HepG2 (cell line): ENCODE data around the gene SIVA1. TPM values are rescaled to one million over a fixed set of nuclear protein-coding genes. Genes with fewer than 3 reads are reported as not detected.

Experiments used
- ATAC-seq: fragments of 200-7000 bp; cut with Tn5 transposase; 3 replicates; pipeline ENCODE4 v1.9.1; 2020; ENCODE audit warnings: mild to moderate bottlenecking, moderate library complexity
- BruUV-seq: library from RNA; stranded (reverse); fragments of 400-500 nt; replicated peaks from 2 replicates; lab custom pipeline; 2021; lab: Mats Ljungman, UMichigan
- CTCF ChIA-PET: fragments of 300-600 bp; formaldehyde crosslinking; extraction: SDS; loops from one replicate; lab custom pipeline; 2021; ENCODE audit warnings: low total read pairs, inconsistent platforms, low intra/inter-chr PET ratio; lab: Yijun Ruan, JAX
- POLR2A ChIA-PET: fragments of 350-600 bp; sonication (Branson Sonifier 250); formaldehyde crosslinking; loops from one replicate; lab custom pipeline; 2020; ENCODE audit warnings: antibody characterized with exemption, inconsistent platforms; lab: Yijun Ruan, JAX
- DNase-seq: peaks from one replicate; pipeline ENCODE4 v3.0.0-alpha.2; 2015; ENCODE audit warnings: low spot score
- FAIRE-seq: peaks from 3 replicates; lab custom pipeline; 2011; peaks lifted over from hg19 to GRCh38; lab: Jason Lieb, UNC
- H2AFZ ChIP-seq: one replicate; pipeline ENCODE4 v1.6.1; 2011; ENCODE audit warnings: low read length, inconsistent platforms
- H3K27ac ChIP-seq: fragments of 300-600 bp; 3 replicates; pipeline ENCODE4 v1.8.0; 2011; ENCODE audit warnings: mixed run types, mild to moderate bottlenecking, mixed read lengths, low read length, inconsistent platforms; ENCODE audit not compliant: insufficient read depth; ENCODE audit errors: extremely low read length
- H3K27me3 ChIP-seq, 2 experiments: fragments of 200-600 bp in 1 of 2; 2 replicates in 1 of 2; 3 replicates in 1 of 2; pipeline versions ENCODE4 v1.6.0 to v1.8.0; 2011; ENCODE audit warnings: low read length in 2 of 2, mild to moderate bottlenecking in 2 of 2, moderate library complexity in 2 of 2, inconsistent platforms in 1 of 2; ENCODE audit not compliant: insufficient read depth in 2 of 2, control insufficient read depth in 1 of 2
- H3K36me3 ChIP-seq, 2 experiments: fragments of 200-600 bp in 1 of 2; replicated peaks in 1 of 2; 2 replicates in 1 of 2; 3 replicates in 1 of 2; pipeline versions ENCODE4 v1.5.1 to v1.8.0; 2011; ENCODE audit warnings: low read length in 2 of 2, inconsistent platforms in 1 of 2; ENCODE audit not compliant: insufficient read depth in 2 of 2, control insufficient read depth in 1 of 2
- H3K4me1 ChIP-seq: 2 replicates; pipeline ENCODE4 v1.5.1; 2012; ENCODE audit warnings: low read length, inconsistent platforms; ENCODE audit not compliant: insufficient read depth
- H3K4me2 ChIP-seq: 2 replicates; pipeline ENCODE4 v1.6.0; 2011; ENCODE audit warnings: low read depth, low read length, inconsistent platforms
- H3K4me3 ChIP-seq, 3 experiments: fragments of 200-600 bp in 1 of 3; sonication (generic), shearing (Covaris generic) in 1 of 3; replicated peaks in 1 of 3; 2 replicates each; pipeline ENCODE4 v1.5.1; 2011 to 2016; ENCODE audit warnings: low read length in 3 of 3, inconsistent platforms in 2 of 3, low read depth in 2 of 3, mild to moderate bottlenecking in 2 of 3, control low read depth in 1 of 3, mixed read lengths in 1 of 3; ENCODE audit not compliant: insufficient read depth in 1 of 3
- H3K79me2 ChIP-seq: one replicate; pipeline ENCODE4 v1.6.1; 2011; ENCODE audit warnings: low read length, inconsistent platforms; ENCODE audit not compliant: insufficient read depth
- H3K9ac ChIP-seq: 2 replicates; pipeline ENCODE4 v1.6.0; 2011; ENCODE audit warnings: mild to moderate bottlenecking, low read depth, low read length, inconsistent platforms; ENCODE audit not compliant: insufficient read depth
- H3K9me3 ChIP-seq: 2 replicates; pipeline ENCODE4 v1.5.1; 2012; ENCODE audit warnings: mild to moderate bottlenecking, low read length
- H4K20me1 ChIP-seq: 2 replicates; pipeline ENCODE4 v1.6.0; 2011; ENCODE audit warnings: inconsistent platforms, mild to moderate bottlenecking, low read length, moderate library complexity; ENCODE audit not compliant: insufficient read depth
- GATA4 ChIP-seq: sonication (generic); IDR thresholded peaks from 2 replicates; pipeline ENCODE4 v1.6.1; 2016; ENCODE audit warnings: antibody characterized with exemption, low read depth, borderline replicate concordance
- HIVEP1 ChIP-seq: sonication (generic); formaldehyde crosslinking; IDR thresholded peaks from 2 replicates; pipeline ENCODE4 v1.4.0; 2020; ENCODE audit warnings: mild to moderate bottlenecking, missing genetic modification reagents
- HNF4G ChIP-seq, 2 experiments: sonication (generic) in 1 of 2; formaldehyde crosslinking in 1 of 2; IDR thresholded peaks; 2 replicates each; pipeline versions ENCODE4 v1.4.0 to v1.6.1; 2011 to 2020; ENCODE audit warnings: borderline replicate concordance in 2 of 2, low read depth in 2 of 2, mild to moderate bottlenecking in 2 of 2, low read length in 1 of 2, missing genetic modification reagents in 1 of 2, moderate library complexity in 1 of 2
- HOXA7 ChIP-seq: sonication (generic); formaldehyde crosslinking; IDR thresholded peaks from 2 replicates; pipeline ENCODE4 v1.8.1; 2022; ENCODE audit warnings: mild to moderate bottlenecking, missing genetic modification reagents, moderate library complexity
- ONECUT2 ChIP-seq: sonication (generic); formaldehyde crosslinking; IDR thresholded peaks from 2 replicates; pipeline ENCODE4 v1.4.0; 2020; ENCODE audit warnings: missing genetic modification reagents
- RFX3 ChIP-seq: IDR thresholded peaks from 2 replicates; pipeline ENCODE4 v1.6.1; 2016; ENCODE audit warnings: missing biosample characterization, missing genetic modification reagents
- SAP130 ChIP-seq: IDR thresholded peaks from 2 replicates; pipeline ENCODE4 v1.6.1; 2016; ENCODE audit warnings: low read depth
- SMARCC2 ChIP-seq: fragments of 450-650 bp; IDR thresholded peaks from 2 replicates; pipeline ENCODE4 v1.6.1; 2017; ENCODE audit warnings: antibody characterized with exemption, mild to moderate bottlenecking
- TAF15 ChIP-seq: fragments of 200-400 bp; formaldehyde crosslinking; IDR thresholded peaks from one replicate; pipeline ENCODE4 v1.6.1; 2018; ENCODE audit warnings: mild to moderate bottlenecking, low read depth, low read length; ENCODE audit not compliant: poor library complexity, severe bottlenecking
- ZFP82 ChIP-seq: sonication (generic); formaldehyde crosslinking; IDR thresholded peaks from 2 replicates; pipeline ENCODE4 v1.5.1; 2020; ENCODE audit warnings: mild to moderate bottlenecking, missing genetic modification reagents, borderline replicate concordance
- ZNF17 ChIP-seq: sonication (generic); formaldehyde crosslinking; IDR thresholded peaks from 2 replicates; pipeline ENCODE4 v1.5.0; 2020; ENCODE audit warnings: mild to moderate bottlenecking, missing genetic modification reagents
- ZNF746 ChIP-seq: sonication (generic); formaldehyde crosslinking; IDR thresholded peaks from 2 replicates; pipeline ENCODE4 v1.8.0; 2022; ENCODE audit warnings: mild to moderate bottlenecking, missing genetic modification reagents
- WGBS: methylation state at CpG from one replicate; pipeline ENCODE4 v1.1.6; 2017; ENCODE audit warnings: low lambda C conversion rate; 5-methylcytosine and 5-hydroxymethylcytosine counted together
- in situ Hi-C: cut with HindIII; loops from 2 replicates; pipeline ENCODE4 v1.10.0; 2017; ENCODE audit warnings: low pct_unique_long_range_greater_than_20kb; ENCODE audit not compliant: extremely low pct_ligation_motif_present
- intact Hi-C: fragments of 100-400 bp; cut with micrococcal nuclease; formaldehyde crosslinking; loops from one replicate; pipeline ENCODE4 v1.10.0; 2022; ENCODE audit not compliant: unreplicated experiment
- polyA plus RNA-seq, 8 experiments: library from polyadenylated mRNA; depleted of rRNA in 3 of 8; stranded (reverse) in 7 of 8; unstranded in 1 of 8; fragments of >200 nt; fragmentation: Illumina TruSeq in 4 of 8; extraction: Trizol in 4 of 8; gene quantifications; 2 replicates each; pipeline versions ENCODE4 v1.2.1 to v1.2.3, GENCODE V29; 2011 to 2016; ENCODE audit warnings: low read depth in 4 of 8, missing spikeins in 1 of 8, mixed read lengths in 1 of 8; ENCODE audit not compliant: insufficient read depth in 1 of 8
- total RNA-seq, 5 experiments: library from RNA; depleted of rRNA; stranded (reverse); fragments of >200 nt; fragmentation: Illumina TruSeq; extraction: Trizol; gene quantifications; 2 replicates each; pipeline ENCODE4 v1.2.3, GENCODE V29; 2016; ENCODE audit warnings: low read depth in 1 of 5
- TF ChIP-seq, protein P1 (sequence below): sonication (generic); formaldehyde crosslinking; IDR thresholded peaks from 2 replicates; pipeline ENCODE4 v1.4.0; 2020; ENCODE audit warnings: missing genetic modification reagents, borderline replicate concordance
- TF ChIP-seq, protein P2 (sequence below): sonication (generic); formaldehyde crosslinking; IDR thresholded peaks from 2 replicates; pipeline ENCODE4 v1.5.0; 2020; ENCODE audit warnings: missing genetic modification reagents, mild to moderate bottlenecking, borderline replicate concordance
- TF ChIP-seq, protein P3 (sequence below): sonication (generic); formaldehyde crosslinking; IDR thresholded peaks from 2 replicates; pipeline ENCODE4 v1.5.0; 2020; ENCODE audit warnings: missing genetic modification reagents
- TF ChIP-seq, protein P4 (sequence below): sonication (generic); formaldehyde crosslinking; IDR thresholded peaks from 2 replicates; pipeline ENCODE4 v1.4.0; 2020; ENCODE audit warnings: missing genetic modification reagents
- TF ChIP-seq, protein P5 (sequence below): sonication (generic); formaldehyde crosslinking; IDR thresholded peaks from 2 replicates; pipeline ENCODE4 v1.8.0; 2022; ENCODE audit warnings: mild to moderate bottlenecking, missing genetic modification reagents

SIVA1 gene
- total and polyA plus RNA-seq, 2 of the 13 experiments (the other 11 are each of a cell fraction or from before 2014, with no cell fraction given), result 123 to 186 TPM

DNA sequence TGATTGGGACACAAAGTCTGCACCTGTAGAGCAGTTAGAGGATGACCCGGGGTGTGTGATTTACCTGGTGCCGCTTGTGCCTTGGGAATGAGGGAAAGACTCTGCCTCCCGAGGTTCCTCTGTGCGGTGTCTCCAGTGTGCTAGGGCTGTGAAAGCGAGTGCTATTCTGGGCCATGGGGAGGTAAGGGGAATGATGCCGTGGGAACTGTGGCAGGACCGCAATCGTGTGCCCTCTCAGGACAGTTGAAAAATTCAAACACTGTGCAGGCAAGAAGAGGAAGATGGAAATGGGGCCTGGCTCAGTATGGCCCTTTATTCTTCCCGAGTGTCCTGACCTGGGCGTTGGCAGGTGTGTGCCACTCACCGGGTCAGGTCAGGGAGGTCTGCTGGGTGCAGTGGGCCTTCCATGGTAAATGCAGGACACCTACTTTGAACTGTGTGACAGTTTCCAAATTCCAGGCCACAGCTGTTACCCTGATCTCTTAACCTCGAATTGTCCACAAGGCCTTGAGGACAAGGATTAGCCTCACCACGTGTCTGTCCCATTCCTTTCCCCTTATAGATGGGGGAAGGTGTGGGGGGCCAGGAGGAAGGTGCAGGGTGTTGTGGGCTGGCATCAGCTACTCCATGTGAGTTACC lies 1.4 kb downstream of the SIVA1 start:
- peaks cover 55% of the 10 kb centered on the region for H3K4me1 ChIP-seq
- peak overlapping the region; percentile 91 for H3K9ac ChIP-seq
- H3K36me3 ChIP-seq, result peaks cover 13 to 31% of the 10 kb centered on the region in 2 experiments
- peak overlapping the region; percentile 78 to 94 (median 80) for H3K4me3 ChIP-seq
- no peak for DNase-seq
- H3K4me2 ChIP-seq, result peak overlapping the region; percentile 94
- ATAC-seq, result no peak
- H3K9me3 ChIP-seq, result no peaks in the 10 kb centered on the region
- H4K20me1 ChIP-seq, result peaks cover 30% of the 10 kb centered on the region
- H3K27me3 ChIP-seq, result no peaks in the 10 kb centered on the region
- 5% methylated on average over 13 of the region's 13 CpGs for WGBS
- CTCF ChIA-PET, result no interaction called here
- H2AFZ ChIP-seq, result no peak overlapping the region
- in situ Hi-C loops, result no loop called here
- no peak for FAIRE-seq
- H3K79me2 ChIP-seq, result peaks cover 43% of the 10 kb centered on the region
- BruUV-seq, result no TSS peak
- peak overlapping the region; percentile 88 for H3K27ac ChIP-seq
- POLR2A ChIA-PET, result interaction anchor here (2.3 to 3.5 kb wide), 4 partner anchors 12 to 89 kb away, joined by 13 to 72 read pairs (median 24); no protein-coding TSS in a partner anchor
- intact Hi-C loops, result no loop called here
- TF ChIP-seq RFX3 (CRISPR knock-in tag), result no peak
- TF ChIP-seq ONECUT2 (CRISPR knock-in tag), result no peak
- TF ChIP-seq, protein P1, sequence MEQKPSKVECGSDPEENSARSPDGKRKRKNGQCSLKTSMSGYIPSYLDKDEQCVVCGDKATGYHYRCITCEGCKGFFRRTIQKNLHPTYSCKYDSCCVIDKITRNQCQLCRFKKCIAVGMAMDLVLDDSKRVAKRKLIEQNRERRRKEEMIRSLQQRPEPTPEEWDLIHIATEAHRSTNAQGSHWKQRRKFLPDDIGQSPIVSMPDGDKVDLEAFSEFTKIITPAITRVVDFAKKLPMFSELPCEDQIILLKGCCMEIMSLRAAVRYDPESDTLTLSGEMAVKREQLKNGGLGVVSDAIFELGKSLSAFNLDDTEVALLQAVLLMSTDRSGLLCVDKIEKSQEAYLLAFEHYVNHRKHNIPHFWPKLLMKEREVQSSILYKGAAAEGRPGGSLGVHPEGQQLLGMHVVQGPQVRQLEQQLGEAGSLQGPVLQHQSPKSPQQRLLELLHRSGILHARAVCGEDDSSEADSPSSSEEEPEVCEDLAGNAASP (CRISPR knock-in tag), result no peak
- peak; percentile 52; the same call in 1 of the 2 replicates for TF ChIP-seq HNF4G (IDR thresholded peaks at IDR 0.05; ENCODE audit: borderline replicate concordance, low read depth, low read length)
- 0 out of 2 replicates have a peak, but pooled peaks have one; percentile 13 for TF ChIP-seq HNF4G (CRISPR knock-in tag; IDR thresholded peaks at IDR 0.05; ENCODE audit: borderline replicate concordance, low read depth)
- TF ChIP-seq ZNF746 (CRISPR knock-in tag), result no peak
- no peak for TF ChIP-seq HOXA7
- TF ChIP-seq, protein P2, sequence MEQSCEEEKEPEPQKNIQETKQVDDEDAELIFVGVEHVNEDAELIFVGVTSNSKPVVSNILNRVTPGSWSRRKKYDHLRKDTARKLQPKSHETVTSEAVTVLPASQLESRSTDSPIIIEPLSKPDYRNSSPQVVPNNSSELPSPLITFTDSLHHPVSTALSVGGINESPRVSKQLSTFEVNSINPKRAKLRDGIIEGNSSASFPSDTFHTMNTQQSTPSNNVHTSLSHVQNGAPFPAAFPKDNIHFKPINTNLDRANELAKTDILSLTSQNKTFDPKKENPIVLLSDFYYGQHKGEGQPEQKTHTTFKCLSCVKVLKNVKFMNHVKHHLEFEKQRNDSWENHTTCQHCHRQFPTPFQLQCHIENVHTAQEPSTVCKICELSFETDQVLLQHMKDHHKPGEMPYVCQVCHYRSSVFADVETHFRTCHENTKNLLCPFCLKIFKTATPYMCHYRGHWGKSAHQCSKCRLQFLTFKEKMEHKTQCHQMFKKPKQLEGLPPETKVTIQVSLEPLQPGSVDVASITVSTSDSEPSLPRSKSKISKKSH, result no peak
- 0 out of 2 replicates have a peak, but pooled peaks have one; percentile 21 for TF ChIP-seq GATA4
- TF ChIP-seq, protein P3, sequence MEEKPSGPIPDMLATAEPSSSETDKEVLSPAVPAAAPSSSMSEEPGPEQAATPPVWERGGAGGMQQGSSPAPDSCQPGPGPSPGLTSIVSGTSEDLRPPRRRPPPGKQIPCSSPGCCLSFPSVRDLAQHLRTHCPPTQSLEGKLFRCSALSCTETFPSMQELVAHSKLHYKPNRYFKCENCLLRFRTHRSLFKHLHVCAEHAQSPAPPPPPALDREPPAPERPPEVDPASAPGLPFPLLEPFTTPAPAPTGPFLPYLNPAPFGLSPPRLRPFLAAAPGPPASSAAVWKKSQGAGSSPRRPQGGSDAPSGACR (CRISPR knock-in tag), result no peak
- TF ChIP-seq TAF15, result no peak
- no peak for TF ChIP-seq ZNF17
- TF ChIP-seq HIVEP1, result no peak
- TF ChIP-seq, protein P4, sequence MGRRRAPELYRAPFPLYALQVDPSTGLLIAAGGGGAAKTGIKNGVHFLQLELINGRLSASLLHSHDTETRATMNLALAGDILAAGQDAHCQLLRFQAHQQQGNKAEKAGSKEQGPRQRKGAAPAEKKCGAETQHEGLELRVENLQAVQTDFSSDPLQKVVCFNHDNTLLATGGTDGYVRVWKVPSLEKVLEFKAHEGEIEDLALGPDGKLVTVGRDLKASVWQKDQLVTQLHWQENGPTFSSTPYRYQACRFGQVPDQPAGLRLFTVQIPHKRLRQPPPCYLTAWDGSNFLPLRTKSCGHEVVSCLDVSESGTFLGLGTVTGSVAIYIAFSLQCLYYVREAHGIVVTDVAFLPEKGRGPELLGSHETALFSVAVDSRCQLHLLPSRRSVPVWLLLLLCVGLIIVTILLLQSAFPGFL (CRISPR knock-in tag), result no peak
- TF ChIP-seq SMARCC2, result no peak
- no peak for TF ChIP-seq ZFP82
- peak; percentile 70 for TF ChIP-seq SAP130 (CRISPR knock-in tag)
- TF ChIP-seq, protein P5, sequence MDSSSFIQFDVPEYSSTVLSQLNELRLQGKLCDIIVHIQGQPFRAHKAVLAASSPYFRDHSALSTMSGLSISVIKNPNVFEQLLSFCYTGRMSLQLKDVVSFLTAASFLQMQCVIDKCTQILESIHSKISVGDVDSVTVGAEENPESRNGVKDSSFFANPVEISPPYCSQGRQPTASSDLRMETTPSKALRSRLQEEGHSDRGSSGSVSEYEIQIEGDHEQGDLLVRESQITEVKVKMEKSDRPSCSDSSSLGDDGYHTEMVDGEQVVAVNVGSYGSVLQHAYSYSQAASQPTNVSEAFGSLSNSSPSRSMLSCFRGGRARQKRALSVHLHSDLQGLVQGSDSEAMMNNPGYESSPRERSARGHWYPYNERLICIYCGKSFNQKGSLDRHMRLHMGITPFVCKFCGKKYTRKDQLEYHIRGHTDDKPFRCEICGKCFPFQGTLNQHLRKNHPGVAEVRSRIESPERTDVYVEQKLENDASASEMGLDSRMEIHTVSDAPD (CRISPR knock-in tag), result no peak
